Adipose tissue (tissue), 3 donors: ENCODE results near the gene MRGPRX2. TPM values are rescaled to one million over a fixed set of nuclear protein-coding genes. Genes with fewer than 3 reads are reported as not detected.

Source experiments
- H3K27ac ChIP-seq: one replicate; pipeline ENCODE4 v1.5.1; 2013; ENCODE audit warnings: low read depth, low read length
- WGBS, 3 donors: extraction: QIAGEN DNeasy Blood & Tissue Kit; methylation state at CpG; one replicate each; pipeline ENCODE4 v1.1.7; 2013; 5-methylcytosine and 5-hydroxymethylcytosine counted together
- polyA plus RNA-seq, 3 donors: library from polyadenylated mRNA; stranded (reverse); fragments of 200-250 nt; gene quantifications; one replicate each; pipeline ENCODE4 v1.2.3, GENCODE V29; 2013
- donor health status: healthy with polysubstance abuse.
- donor health status: Bipolar disorder and iron deficiency.
- donor health status: healthy.

MRGPRX2 gene
- polyA plus RNA-seq, result under 1 TPM in 1 of 3 donors, not detected in 2; 0.06 TPM

DNA sequence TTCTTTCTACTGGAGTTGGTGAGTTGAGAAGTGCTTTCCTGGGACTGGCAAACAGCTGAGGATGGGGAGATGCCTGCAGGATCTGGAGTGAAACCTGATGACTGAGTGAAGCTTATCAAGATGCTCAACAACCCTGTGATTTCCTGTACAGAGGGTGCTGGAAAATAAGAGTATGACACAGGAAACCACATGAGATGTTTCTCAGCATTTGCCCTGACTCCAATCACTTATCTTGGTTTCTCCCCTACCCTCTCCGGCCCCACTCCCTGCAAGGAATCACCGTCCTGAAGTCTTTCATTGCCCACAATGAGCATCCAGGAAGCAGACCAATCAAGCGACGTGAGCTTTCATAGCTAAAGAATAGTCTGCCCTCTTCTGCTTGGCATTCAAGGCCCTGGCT, at the start of gene MRGPRX2:
Gene MRGPRX2 (minus strand): TSS at position 89 of the 400 bp plus-strand sequence. CDS start 4,315 bp downstream, outside the sequence.
- H3K27ac ChIP-seq, result no peak within 1 kb of the TSS
- 31 to 67% (median 40%) methylated on average over 4 of the region's 4 CpGs for WGBS, 3 donors

DNA sequence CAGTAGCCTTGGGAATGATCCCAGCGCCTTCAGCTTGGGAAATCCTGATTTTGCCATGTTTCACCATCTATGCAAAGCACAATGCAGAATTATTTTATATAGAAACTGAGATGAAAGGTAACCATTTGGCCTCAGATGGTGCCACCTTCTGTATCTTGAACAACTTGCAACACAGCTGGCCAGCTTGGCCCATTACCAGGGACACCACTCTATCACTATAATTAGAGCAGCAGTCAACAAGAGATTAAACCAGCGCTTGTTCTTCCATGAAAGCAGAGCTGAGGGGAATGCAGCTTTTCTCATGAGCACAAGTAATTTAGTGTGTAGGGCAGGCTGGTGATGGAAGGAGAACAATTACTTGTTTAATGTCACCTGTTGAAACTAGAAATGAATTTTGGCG, 49.8 kb upstream of the MRGPRX2 start:
- no peak overlapping the region for H3K27ac ChIP-seq
- 68 to 85% (median 81%) methylated on average over 3 of the region's 3 CpGs for WGBS, 3 donors

DNA sequence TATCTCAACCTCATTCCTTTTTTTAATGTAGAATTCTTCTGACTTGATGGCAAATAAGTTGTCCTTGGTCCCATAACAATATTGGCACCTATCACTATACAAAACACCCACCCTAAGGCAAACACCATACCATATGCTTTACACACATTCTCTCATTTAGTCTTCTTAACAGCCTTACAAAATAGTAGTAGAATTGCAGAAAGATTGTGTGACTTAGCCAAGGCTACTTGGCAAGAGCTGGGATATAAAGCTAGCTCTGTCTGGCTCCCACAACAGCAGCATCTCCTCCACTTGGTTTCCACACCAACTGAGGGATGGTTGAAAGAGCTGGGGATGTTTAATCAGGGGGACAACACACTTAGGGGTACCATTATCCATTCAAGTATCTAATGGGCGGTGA, 46.6 kb upstream of the MRGPRX2 start:
- WGBS, 3 donors, result 100% methylated on average over 1 of the region's 1 CpG
- H3K27ac ChIP-seq, result no peak overlapping the region

DNA sequence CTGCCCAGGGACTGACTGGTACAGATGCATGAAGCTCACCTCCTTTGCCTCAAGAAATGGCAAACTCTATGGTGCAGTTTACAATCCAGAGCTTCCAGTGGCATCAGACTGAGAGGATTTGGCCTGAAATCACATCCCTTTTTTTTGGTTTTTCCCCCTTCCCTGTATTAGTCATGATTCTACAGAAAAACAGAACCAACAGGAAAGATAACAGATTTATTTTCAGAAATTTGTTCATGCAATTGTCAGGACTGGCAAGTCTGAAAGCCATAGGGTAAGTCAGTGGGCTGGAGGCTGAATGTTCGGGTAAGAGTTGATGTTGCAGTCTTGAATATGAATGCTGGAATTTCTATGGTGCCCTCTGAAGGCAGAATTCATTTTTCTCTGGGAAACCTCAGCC, 44.5 kb upstream of the MRGPRX2 start:
- no peak overlapping the region for H3K27ac ChIP-seq
- 82 to 95% (median 82%) methylated on average over 1 of the region's 1 CpG for WGBS, 3 donors

DNA sequence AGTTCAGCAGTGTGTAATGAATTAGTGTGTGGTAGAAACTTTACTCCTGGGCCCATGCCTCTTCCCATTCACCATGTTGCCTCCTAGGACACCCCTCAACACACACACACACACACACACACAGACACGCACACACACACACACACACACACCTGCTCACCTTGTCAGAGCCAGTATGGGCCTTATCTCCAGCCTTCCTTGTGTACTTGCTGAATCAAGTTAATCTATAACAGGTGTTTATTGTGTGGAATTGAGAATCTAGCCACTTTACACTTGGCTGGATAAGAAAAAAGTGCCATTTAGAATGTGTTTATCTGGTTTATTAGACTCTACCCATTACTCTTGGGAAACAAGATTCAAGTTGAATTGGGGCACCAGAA, 42.0 kb upstream of the MRGPRX2 start:
- H3K27ac ChIP-seq, result no peak overlapping the region
- WGBS, 3 donors, result 20 to 65% (median 61%) methylated on average over 1 of the region's 1 CpG

DNA sequence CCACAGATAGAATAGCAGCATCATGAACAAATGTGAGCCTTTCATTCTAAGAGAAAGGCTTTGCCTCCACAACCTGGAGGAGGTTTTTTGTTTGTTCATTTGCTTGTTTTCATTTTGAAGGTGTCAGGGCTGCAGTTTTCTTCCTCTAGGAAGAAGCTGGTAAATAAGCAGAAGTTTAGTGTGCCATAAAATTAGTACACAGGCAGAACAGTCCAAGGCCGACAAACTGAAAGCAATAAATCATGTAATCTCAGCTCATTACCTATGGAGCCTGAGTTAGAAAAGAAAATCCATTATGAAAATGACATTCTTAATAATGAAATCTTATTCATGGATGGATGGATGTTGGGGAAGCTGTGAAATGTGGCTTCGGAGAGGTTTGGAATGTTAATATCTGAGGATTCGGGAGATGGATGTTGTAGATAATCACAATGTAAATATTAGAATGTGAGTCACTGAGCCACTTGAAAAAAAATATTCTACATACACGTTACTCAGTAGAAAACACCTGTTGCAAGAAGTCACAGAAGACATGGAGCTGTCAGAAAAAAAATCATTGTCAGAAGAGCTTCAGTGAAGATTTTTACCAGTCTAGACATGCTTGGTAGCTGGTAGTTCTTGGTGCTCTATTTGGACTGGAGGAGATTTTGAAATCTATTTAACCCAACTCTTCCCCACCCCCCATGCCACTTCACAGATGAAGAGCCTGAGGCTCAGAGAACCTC, 41.4 kb upstream of the MRGPRX2 start:
- WGBS, 3 donors, result 38 to 52% (median 47%) methylated on average over 4 of the region's 4 CpGs

DNA sequence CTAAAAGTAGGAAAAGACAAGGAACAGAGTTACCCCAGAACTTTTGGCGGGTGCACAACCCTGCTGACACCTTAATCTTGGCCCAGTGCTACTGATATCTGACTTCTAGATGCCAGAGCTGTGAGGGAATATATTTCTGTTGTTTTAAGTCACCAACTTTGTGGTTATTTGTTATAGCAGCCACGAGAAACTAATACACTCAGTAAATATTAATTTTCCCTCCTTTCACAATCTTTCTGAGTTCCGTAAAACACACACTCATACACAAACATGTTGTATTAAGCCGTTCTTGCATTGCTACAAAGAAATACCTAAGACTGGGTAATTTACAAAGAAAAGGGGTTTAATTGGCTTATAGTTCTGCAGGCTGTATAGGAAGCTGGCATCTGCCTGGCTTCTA, 40.4 kb upstream of the MRGPRX2 start:
- WGBS, 3 donors, result 85 to 95% (median 89%) methylated on average over 4 of the region's 4 CpGs
- H3K27ac ChIP-seq, result no peak overlapping the region

More for the DNA sequence above, 41.4 kb upstream of the MRGPRX2 start:
- no peak overlapping the region for H3K27ac ChIP-seq

DNA sequence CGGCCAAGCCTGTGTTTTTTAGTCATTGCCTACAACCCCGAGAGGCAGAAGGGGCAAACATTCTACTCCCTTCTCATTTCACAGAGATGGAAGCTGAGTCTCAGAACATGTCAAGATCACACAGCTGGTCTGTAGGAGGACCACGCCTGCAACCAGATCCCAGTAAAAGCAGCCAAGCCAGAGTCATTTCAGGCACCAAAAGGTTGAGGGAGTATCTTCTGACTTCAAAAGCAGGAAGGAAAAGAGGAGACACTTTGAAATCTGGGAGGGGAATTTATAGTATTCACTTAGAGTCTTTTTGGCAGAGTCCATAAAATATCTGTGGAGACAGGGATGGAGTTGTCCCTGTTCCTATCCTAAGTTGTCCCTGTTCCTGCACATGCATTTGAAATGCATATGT, 38.6 kb upstream of the MRGPRX2 start:
- H3K27ac ChIP-seq, result no peak overlapping the region
- 74 to 97% (median 77%) methylated on average over 3 of the region's 3 CpGs for WGBS, 3 donors

DNA sequence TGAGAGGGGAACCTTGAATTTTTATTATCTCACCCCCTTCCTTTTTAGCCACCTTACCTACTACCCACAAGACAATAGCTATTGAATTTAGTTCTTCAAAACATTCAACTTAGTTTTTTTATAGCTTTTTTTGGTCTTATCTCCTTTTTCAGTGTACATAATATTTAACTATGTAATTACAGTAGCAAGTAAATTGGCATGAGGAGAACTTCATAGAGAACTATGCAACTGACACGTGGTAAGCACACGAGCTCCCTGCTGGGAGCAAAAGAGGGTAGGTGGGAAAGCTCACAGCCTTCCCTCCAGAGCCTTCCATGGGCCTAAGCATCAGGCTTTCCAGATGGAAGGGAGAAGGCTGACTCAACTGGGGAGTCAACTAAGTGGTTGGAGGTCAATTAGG, 34.3 kb upstream of the MRGPRX2 start:
- no peak overlapping the region for H3K27ac ChIP-seq
- 42 to 59% (median 44%) methylated on average over 2 of the region's 2 CpGs for WGBS, 3 donors

DNA sequence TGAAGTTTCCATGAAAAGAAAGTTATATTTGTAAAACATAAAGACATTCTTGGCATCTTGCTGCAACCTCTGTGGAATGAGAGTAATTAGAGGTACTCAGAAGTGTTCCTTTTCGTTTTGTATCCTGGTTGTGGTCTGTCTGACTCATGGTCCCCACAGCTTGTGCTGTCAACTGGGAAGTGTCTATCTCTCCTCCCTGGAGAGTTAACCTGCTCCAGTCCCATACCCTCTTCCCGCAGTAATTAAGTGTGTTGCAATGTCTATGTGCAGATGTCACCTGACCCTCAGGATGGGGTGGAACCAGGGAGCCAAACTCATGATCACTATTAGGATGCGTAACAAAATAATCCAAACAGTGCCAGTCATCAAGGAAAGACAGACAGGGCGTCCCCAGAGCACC, 33.5 kb upstream of the MRGPRX2 start:
- H3K27ac ChIP-seq, result no peak overlapping the region
- WGBS, 3 donors, result 47 to 70% (median 49%) methylated on average over 4 of the region's 4 CpGs

DNA sequence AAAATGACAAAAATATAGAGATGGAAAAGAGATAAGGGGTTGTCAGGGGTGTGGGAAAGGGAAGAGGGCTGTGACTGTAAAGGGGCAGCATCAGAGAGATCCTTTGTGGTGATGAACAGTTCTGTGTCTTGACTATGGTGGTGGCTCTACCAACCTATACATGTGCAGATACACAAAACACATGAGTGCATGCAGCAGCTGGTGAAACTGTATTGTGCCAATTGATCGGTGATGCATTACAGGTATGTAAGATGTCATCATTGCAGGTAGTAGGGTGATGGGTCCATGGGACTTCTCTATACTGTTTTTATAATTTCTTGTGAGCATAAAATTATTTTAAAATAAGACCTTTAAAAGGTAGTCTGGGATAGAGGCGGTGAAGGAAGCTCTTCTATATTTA, 32.3 kb upstream of the MRGPRX2 start:
- no peak overlapping the region for H3K27ac ChIP-seq
- whole genome bisulfite sequencing, 3 donors, result 95 to 98% (median 96%) methylated on average over 2 of the region's 2 CpGs

DNA sequence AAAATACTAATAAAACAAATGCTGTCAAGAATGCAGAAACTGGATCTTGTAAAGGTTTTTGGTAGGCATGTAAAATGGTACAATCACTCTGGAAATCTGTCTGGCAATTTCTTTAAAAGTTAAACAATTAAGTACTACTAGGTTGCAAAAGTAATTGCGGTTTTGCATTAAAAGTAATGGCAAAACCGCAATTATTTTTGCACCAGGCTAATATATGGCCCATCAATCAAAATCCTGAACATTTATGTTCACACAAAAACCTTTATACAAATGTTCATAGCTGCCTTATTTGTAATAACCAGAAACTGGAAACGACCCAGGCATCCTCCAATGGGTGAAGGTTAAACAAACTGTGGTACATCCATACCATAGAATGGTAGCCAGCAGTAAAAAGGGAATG, 31.8 kb upstream of the MRGPRX2 start:
- 72 to 78% (median 76%) methylated on average over 3 of the region's 3 CpGs for WGBS, 3 donors
- no peak overlapping the region for H3K27ac ChIP-seq

DNA sequence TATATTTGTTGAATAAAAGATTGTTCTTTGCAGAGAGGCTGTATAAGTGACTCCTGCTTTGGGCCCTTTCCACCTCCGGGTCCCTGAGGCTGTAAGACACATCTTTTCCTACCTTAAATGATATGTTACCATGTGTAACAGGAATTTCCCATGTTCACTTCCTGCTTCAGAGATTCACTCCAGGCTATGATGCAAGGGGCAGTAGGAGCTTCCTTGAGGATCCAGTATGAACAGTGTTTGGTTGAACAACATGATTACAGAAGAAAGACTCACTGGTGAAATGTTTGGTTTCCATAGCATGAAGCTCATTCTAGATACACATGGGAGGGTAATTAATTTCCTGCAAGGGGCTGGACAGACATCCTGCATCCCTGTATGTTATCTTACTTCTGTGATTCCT, 30.8 kb upstream of the MRGPRX2 start:
- no peak overlapping the region for H3K27ac ChIP-seq
- 73 to 84% (median 80%) methylated on average over 1 of the region's 1 CpG for WGBS, 3 donors

DNA sequence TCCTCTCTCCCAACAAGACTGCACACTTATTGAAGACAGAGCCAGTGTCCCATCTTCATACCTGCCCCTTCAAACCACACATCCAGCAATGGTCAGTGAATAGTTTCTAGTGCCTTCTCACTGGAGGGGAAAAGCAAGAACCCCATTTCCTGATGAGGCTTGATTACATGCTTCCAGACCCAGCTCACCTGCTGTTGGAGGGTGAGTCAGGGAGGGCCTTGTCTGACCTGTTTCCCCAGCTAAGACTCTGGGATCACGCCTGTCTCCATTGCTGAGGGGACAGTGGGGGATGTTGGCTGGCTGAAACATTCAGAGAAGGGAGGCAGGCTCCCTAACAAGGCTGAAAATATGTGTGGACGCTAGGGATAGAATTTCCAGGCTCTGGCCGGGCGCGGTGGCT, 28.9 kb upstream of the MRGPRX2 start:
- no peak overlapping the region for H3K27ac ChIP-seq
- 88 to 94% (median 94%) methylated on average over 5 of the region's 5 CpGs for WGBS, 3 donors

DNA sequence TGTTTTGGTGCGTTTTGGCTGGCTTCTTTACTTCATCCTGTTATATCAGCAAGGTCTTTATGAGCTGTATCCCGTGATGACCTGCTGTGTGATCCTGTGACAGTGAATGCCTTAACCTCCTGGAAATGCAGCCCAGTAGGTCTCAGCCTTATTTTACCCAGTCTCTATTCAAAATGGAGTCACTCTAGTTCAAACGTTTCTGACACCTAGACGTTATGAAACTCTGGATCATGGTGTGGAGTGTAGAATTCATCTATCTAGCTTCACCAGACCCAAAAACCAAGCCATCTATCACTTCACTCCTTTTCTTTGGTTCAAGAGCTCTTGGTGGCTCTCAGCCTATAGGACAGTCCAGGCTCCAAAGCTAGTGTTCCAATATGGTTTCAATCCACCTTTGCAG, 28.3 kb upstream of the MRGPRX2 start:
- no peak overlapping the region for H3K27ac ChIP-seq
- 72 to 79% (median 77%) methylated on average over 4 of the region's 4 CpGs for WGBS, 3 donors

DNA sequence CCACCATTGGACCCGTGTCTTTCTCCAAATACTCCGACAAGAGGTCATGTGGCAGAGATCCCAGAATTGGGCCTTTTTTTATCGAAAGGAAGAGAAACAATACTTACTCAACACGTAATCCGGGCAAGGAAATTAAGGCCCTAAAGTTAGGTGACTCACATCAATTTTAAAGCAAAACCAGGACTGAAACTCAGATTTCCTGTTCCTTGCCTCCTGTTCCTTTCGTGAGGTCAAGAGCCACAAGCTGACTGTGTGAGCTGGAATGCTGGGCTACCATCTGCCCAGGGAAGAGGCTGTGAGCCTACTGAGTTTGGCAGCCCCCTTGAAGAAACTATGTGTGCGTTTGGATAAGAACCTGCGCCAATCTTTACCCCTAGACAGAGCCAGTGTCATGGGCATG, 27.1 kb upstream of the MRGPRX2 start:
- WGBS, 3 donors, result 69 to 82% (median 75%) methylated on average over 8 of the region's 8 CpGs
- H3K27ac ChIP-seq, result no peak overlapping the region

DNA sequence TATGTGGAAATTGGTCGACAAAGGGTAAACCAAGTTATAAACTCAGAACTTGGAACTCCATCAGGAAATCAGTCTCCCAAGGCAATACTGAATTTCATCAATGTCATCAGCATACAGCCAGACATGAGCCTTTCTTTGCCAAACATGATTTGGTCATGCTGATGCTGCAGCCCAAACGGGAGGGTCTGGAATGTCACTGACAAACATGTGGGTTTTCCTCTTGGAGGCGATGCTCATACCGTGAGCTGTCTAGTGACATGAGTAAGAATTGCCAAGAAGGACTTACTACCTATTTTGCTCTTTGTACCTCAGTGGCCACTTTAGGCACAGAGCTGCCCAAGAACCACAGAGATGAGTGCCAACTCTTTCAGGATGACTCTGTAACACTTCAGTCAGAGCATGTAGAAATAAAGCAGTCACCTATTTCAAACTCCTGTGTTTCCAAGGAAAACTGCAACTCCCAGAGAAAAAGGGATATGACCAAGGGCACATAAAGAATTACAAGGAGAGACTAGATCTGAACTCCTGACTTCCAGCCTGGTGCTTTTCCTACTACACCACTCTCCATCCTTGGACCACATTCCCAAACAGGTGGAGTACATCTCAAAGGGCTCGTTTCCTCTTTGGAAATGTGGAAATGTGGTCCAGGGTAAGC, 24.3 kb upstream of the MRGPRX2 start:
- WGBS, 3 donors, result 61 to 74% (median 61%) methylated on average over 5 of the region's 5 CpGs
- H3K27ac ChIP-seq, result no peak overlapping the region

DNA sequence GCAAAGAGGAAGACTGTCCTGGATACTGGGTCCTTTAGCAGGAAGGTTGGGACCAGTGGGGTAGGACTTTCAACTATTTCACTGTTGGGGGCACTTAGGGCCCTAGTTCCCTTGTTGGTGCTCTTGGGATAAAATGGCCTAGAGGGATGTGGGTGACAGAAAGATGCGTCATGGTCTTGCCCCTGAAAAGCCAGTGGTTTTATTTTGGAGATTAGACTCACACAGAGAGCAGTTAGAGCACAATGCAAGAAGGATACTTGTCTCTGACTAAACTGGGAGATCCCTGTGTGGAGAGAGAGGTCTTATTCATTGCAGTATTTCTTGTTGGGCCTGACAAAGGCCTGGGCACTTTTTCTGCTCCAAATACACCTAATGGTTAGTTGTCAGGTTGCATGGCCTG, 22.6 kb upstream of the MRGPRX2 start:
- WGBS, 3 donors, result 90 to 93% (median 92%) methylated on average over 1 of the region's 1 CpG

DNA sequence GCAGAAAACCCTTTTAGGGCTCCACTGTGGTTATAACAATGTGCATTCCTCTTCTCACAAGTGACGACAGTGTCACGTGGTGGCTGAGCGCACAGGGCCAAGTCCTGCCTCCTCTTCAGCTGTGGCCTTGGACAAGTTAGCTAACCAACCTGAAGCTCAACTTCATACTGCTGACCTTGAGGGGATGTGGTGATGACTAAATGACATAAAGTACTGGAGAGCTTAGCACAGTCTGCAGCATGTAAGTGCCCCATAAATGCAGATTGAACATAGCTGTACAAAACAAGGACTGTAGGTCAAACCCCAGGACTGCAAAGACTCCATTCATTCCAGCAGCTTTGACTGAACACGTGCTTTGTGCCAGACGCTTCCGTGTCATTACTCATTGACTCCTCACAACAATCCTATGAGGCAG, 20.1 kb upstream of the MRGPRX2 start:
- H3K27ac ChIP-seq, result no peak overlapping the region
- 26 to 86% (median 83%) methylated on average over 6 of the region's 6 CpGs for WGBS, 3 donors

More for the DNA sequence above, 22.6 kb upstream of the MRGPRX2 start:
- no peak overlapping the region for H3K27ac ChIP-seq
